GM23338 (cell line): Measurements from ENCODE around the gene BNIPL. TPM values are rescaled to one million over a fixed set of nuclear protein-coding genes. Genes with fewer than 3 reads are reported as not detected.
A peak's percentile ranks its signal among the peaks of the same experiment; 100 is the strongest.

Experiments
- ATAC-seq: fragments of 200-7000 bp; cut with Tn5 transposase; 3 replicates; pipeline ENCODE4 v1.9.1; 2020
- DNase-seq: peaks from one replicate; pipeline ENCODE4 v3.0.0-alpha.2; 2015; ENCODE audit warnings: low spot score
- H2AFZ ChIP-seq: fragments of 200-600 bp; sonication (generic); 2 replicates; pipeline ENCODE4 v1.8.0; 2016; ENCODE audit warnings: antibody characterized with exemption, mild to moderate bottlenecking, moderate library complexity
- H3F3A ChIP-seq: fragments of 200-600 bp; sonication (generic); replicated peaks from 2 replicates; pipeline ENCODE4 v1.8.0; 2017; ENCODE audit warnings: antibody characterized with exemption, mixed run types, low read depth
- H3K27ac ChIP-seq: fragments of 200-600 bp; sonication (generic); 2 replicates; pipeline ENCODE4 v1.6.1; 2016; ENCODE audit warnings: low read depth
- H3K27me3 ChIP-seq: fragments of 200-600 bp; sonication (generic); 2 replicates; pipeline ENCODE4 v1.8.0; 2016; ENCODE audit warnings: mild to moderate bottlenecking, mixed run types, moderate library complexity; ENCODE audit not compliant: insufficient read depth
- H3K36me3 ChIP-seq: fragments of 200-600 bp; sonication (generic); 2 replicates; pipeline ENCODE4 v1.8.0; 2016; ENCODE audit warnings: mild to moderate bottlenecking; ENCODE audit not compliant: insufficient read depth
- H3K4me1 ChIP-seq: fragments of 200-600 bp; sonication (generic); 2 replicates; pipeline ENCODE4 v1.8.0; 2016; ENCODE audit warnings: mild to moderate bottlenecking, moderate library complexity; ENCODE audit not compliant: insufficient read depth
- H3K4me2 ChIP-seq: fragments of 200-600 bp; sonication (generic); 2 replicates; pipeline ENCODE4 v1.7.1; 2017; ENCODE audit warnings: mixed run types
- H3K4me3 ChIP-seq: fragments of 200-600 bp; sonication (generic); 2 replicates; pipeline ENCODE4 v1.6.1; 2016; ENCODE audit warnings: mixed run types
- H3K79me2 ChIP-seq: fragments of 200-600 bp; sonication (generic); replicated peaks from 2 replicates; pipeline ENCODE4 v1.8.0; 2017; ENCODE audit warnings: mild to moderate bottlenecking; ENCODE audit not compliant: insufficient read depth
- H3K9me2 ChIP-seq: fragments of 200-600 bp; sonication (generic); 2 replicates; pipeline ENCODE4 v1.8.0; 2017; ENCODE audit not compliant: insufficient read depth
- H4K20me1 ChIP-seq: fragments of 200-600 bp; sonication (generic); replicated peaks from 2 replicates; pipeline ENCODE4 v1.8.0; 2017; ENCODE audit warnings: mild to moderate bottlenecking; ENCODE audit not compliant: insufficient read depth
- H3K27ac Mint-ChIP-seq: 2 replicates; pipeline ENCODE4 v1.8.0; 2020; ENCODE audit warnings: inconsistent platforms, mild to moderate bottlenecking, moderate library complexity, mixed read lengths
- H3K27me3 Mint-ChIP-seq: 3 replicates; pipeline ENCODE4 v1.8.0; 2022; ENCODE audit warnings: low read depth, mild to moderate bottlenecking, moderate library complexity, mixed read lengths, inconsistent platforms; ENCODE audit not compliant: insufficient read depth, poor library complexity
- H3K36me3 Mint-ChIP-seq: 3 replicates; pipeline ENCODE4 v1.8.0; 2021; ENCODE audit warnings: low read depth, mild to moderate bottlenecking, inconsistent platforms, moderate library complexity, mixed read lengths
- H3K4me1 Mint-ChIP-seq: 3 replicates; pipeline ENCODE4 v1.8.0; 2020; ENCODE audit warnings: mild to moderate bottlenecking, inconsistent platforms, mixed read lengths
- H3K4me3 Mint-ChIP-seq: 3 replicates; pipeline ENCODE4 v1.8.0; 2021; ENCODE audit warnings: moderate library complexity, mild to moderate bottlenecking, inconsistent platforms, mixed read lengths
- H3K9me3 Mint-ChIP-seq: 3 replicates; pipeline ENCODE4 v1.8.0; 2020; ENCODE audit warnings: moderate library complexity, mild to moderate bottlenecking, inconsistent platforms, mixed read lengths
- NANOG ChIP-seq: IDR thresholded peaks from 2 replicates; pipeline ENCODE4 v1.6.1; 2016; ENCODE audit warnings: antibody characterized with exemption, borderline replicate concordance
- POLR2AphosphoS5 ChIP-seq: IDR thresholded peaks from 2 replicates; pipeline ENCODE4 v1.6.1; 2016; ENCODE audit warnings: antibody characterized with exemption, low read depth
- REST ChIP-seq: IDR thresholded peaks from one replicate; pipeline ENCODE4 v1.6.1; 2018; ENCODE audit warnings: antibody characterized with exemption; ENCODE audit not compliant: unreplicated experiment
- ZNF462 ChIP-seq: fragments of 250-450 bp; sonication (Bioruptor Pico); IDR thresholded peaks from 2 replicates; pipeline ENCODE4 v1.5.0; 2020; ENCODE audit warnings: mild to moderate bottlenecking, moderate library complexity
- polyA plus RNA-seq: library from polyadenylated mRNA; unstranded; fragments of >200 nt; fragmentation: Nextera tagmentation; extraction: Ambion mirVana; gene quantifications from 2 replicates; pipeline ENCODE4 v1.2.1, GENCODE V29; 2016
- total RNA-seq: library from RNA; depleted of rRNA; stranded (reverse); fragments of >200 nt; shearing (Covaris generic); gene quantifications from 2 replicates; pipeline ENCODE4 v1.2.3, GENCODE V29; 2014

BNIPL gene
- total and polyA plus RNA-seq, 2 experiments from 2014 or later = 0.91 to 1.2 TPM

GRCh38 chr1:151043163-151043562 lies 6.8 kb downstream of the BNIPL start (continued):
- no peak for TF ChIP-seq ZNF462 (CRISPR knock-in tag)
- no peak for TF ChIP-seq REST

- Histone ChIP-seq H3K27ac (peak within 1 kb of the TSS; percentile 98), H3K4me2 (peak within 1 kb of the TSS; percentile 99), H3K27me3 (no peaks in the 10 kb centered on the region), H3K4me1 (peaks cover 5% of the 10 kb centered on the region; the same call in 1 of the 2 replicates), H4K20me1 (peaks cover 3% of the 10 kb centered on the region), H3K36me3 (peaks cover 16% of the 10 kb centered on the region), H3K79me2 (no peaks in the 10 kb centered on the region), H3F3A (peaks cover 30% of the 10 kb centered on the region), H3K4me3 (peak within 1 kb of the TSS; percentile 95), H2AFZ (peak within 1 kb of the TSS; percentile 96), H3K9me2 (no peaks in the 10 kb centered on the region)
- Mint-ChIP-seq H3K27ac (peak within 1 kb of the TSS; percentile 96), H3K4me1 (peaks cover 9% of the 10 kb centered on the region; the same call in 2 of the 3 replicates), H3K27me3 (peaks cover 8% of the 10 kb centered on the region), H3K9me3 (no peaks in the 10 kb centered on the region), H3K4me3 (peak within 1 kb of the TSS; percentile 94), H3K36me3 (peaks cover 16% of the 10 kb centered on the region)
- TF ChIP-seq POLR2AphosphoS5 = peak; percentile 85
- no peak for TF ChIP-seq NANOG
- ATAC-seq (peak; percentile 84), DNase-seq (peak; percentile 88)
These were observed 11.2 kb downstream of the BNIPL start, which contains the start of gene C1orf56 for GRCh38 chr1:151047591-151047924. TSS of gene C1orf56 (plus strand) at chr1:151047751. CDS start at chr1:151047848, 97 bp downstream.
